Left ventricle myocardium inferior (tissue), 1 donor: Measurements from ENCODE around the gene DYNC1LI1. TPM values are rescaled to one million over a fixed set of nuclear protein-coding genes. Genes with fewer than 3 reads are reported as not detected.
"Not testable (repeated sequence)": the region's sequence is repeated elsewhere in the genome, so short reads cannot be mapped to it uniquely, and the experiment has no call there.

Experiments used
- DNase-seq: peaks from one replicate; pipeline ENCODE4 v3.0.0-alpha.2; 2020
- H3K27ac ChIP-seq: fragments of 200-600 bp; replicated peaks from 2 replicates; pipeline ENCODE4 v1.8.0; 2021
- H3K27me3 ChIP-seq: fragments of 200-600 bp; 2 replicates; pipeline ENCODE4 v1.8.0; 2021; ENCODE audit warnings: low read depth
- H3K36me3 ChIP-seq: fragments of 200-600 bp; 2 replicates; pipeline ENCODE4 v1.8.0; 2021
- H3K4me1 ChIP-seq: fragments of 200-600 bp; 2 replicates; pipeline ENCODE4 v1.8.0; 2021
- H3K4me3 ChIP-seq: fragments of 200-600 bp; 2 replicates; pipeline ENCODE4 v1.8.0; 2021; ENCODE audit warnings: mild to moderate bottlenecking, moderate library complexity
- H3K9me3 ChIP-seq: fragments of 200-600 bp; replicated peaks from 2 replicates; pipeline ENCODE4 v1.8.0; 2021
- intact Hi-C: fragments of 100-400 bp; cut with micrococcal nuclease; formaldehyde crosslinking; loops from one replicate; pipeline ENCODE4 v1.11.0; 2022
- total RNA-seq: library from RNA; stranded (reverse); fragmentation: NEBNext Ultra II Directional; extraction: Animal tissue kit (Norgen Biotek cat#: 25700); gene quantifications from one replicate; pipeline ENCODE4 v1.2.1, GENCODE V29; 2021
- TF ChIP-seq, protein P1 (sequence below): fragments of 200-600 bp; IDR thresholded peaks from 2 replicates; pipeline ENCODE4 v1.8.0; 2021; ENCODE audit warnings: antibody characterized with exemption, mild to moderate bottlenecking, borderline replicate concordance
- donor health status: DM: no; HTN: yes; CAD: no; lungs with severe emphysema.

Gene DYNC1LI1
- total RNA-seq, 1 donor from 2014 or later: 53.8 TPM

DNA sequence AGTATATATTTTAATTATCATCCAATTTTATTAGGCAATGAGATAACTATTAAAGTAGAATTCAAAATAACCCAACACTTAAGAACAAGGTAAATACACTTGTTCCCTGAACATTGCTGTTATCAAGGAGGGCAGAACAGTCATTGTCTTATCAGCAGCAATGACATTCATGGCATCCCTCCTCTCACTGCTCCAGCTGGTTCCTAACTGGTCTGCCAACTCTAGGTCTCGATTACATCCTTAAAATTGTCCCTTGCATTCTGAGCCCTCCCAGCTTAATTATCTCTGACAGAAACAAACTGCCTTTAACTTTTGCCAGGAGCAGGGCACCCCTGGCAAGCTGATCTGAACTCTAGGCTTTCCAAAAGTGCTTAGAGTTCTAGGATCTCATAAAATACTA is 14.0 kb upstream of the DYNC1LI1 start:
- Histone ChIP-seq H3K4me3 (no peak overlapping the region), H3K9me3 (no peaks in the 10 kb centered on the region), H3K27me3 (no peaks in the 10 kb centered on the region), H3K36me3 (no peaks in the 10 kb centered on the region), H3K4me1 (peaks cover 14% of the 10 kb centered on the region), H3K27ac (peak overlapping the region; percentile 59)
- DNase-seq: no peak
- TF ChIP-seq, protein P1, sequence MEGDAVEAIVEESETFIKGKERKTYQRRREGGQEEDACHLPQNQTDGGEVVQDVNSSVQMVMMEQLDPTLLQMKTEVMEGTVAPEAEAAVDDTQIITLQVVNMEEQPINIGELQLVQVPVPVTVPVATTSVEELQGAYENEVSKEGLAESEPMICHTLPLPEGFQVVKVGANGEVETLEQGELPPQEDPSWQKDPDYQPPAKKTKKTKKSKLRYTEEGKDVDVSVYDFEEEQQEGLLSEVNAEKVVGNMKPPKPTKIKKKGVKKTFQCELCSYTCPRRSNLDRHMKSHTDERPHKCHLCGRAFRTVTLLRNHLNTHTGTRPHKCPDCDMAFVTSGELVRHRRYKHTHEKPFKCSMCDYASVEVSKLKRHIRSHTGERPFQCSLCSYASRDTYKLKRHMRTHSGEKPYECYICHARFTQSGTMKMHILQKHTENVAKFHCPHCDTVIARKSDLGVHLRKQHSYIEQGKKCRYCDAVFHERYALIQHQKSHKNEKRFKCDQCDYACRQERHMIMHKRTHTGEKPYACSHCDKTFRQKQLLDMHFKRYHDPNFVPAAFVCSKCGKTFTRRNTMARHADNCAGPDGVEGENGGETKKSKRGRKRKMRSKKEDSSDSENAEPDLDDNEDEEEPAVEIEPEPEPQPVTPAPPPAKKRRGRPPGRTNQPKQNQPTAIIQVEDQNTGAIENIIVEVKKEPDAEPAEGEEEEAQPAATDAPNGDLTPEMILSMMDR: no peak
- intact Hi-C loops: no loop called here

DNA sequence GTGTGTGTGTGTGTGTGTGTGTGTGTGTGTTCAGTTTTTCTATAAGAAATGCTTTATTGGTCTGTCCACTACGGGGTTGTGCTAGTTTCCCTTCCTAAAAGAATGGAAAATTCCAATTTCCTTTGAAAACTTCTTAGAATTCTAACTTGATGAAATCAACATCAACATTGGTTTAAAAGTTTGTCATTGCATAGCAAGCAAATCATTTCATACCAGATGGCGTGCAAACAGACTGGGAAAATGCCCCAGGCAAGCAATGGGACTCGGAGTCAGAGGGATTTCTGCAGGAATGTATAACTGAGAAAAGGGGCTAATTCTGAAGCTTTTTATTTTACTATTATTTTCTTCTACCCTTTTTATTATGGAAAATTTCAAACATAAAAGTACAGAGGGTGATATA is 13.1 kb upstream of the DYNC1LI1 start:
- peaks cover 14% of the 10 kb centered on the region for H3K4me1 ChIP-seq
- H3K27me3 ChIP-seq: no peaks in the 10 kb centered on the region
- H3K4me3 ChIP-seq: no peak overlapping the region
- peak overlapping the region; percentile 59 for H3K27ac ChIP-seq
- H3K9me3 ChIP-seq: no peaks in the 10 kb centered on the region
- no peak for DNase-seq
- H3K36me3 ChIP-seq: no peaks in the 10 kb centered on the region
- intact Hi-C loops: no loop called here
- TF ChIP-seq, protein P1: no peak

DNA sequence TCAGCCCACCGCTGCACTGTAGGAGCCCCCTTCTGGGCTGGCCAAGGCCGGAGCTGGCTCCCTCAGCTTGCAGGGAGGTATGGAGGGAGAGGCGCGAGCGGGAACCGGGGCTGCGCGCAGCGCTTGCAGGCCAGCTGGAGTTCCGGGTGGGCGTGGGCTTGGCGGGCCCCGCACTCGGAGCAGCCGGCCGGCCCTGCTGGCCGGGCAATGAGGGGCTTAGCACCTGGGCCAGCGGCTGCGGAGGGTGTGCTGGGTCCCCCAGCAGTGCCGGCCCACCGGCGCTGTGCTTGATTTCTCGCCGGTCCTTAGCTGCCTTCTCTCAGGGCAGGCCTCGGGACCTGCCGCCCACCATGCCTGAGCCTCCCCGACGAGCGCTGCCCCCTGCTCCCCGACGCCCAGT is 8.0 kb upstream of the DYNC1LI1 start:
- H3K36me3 ChIP-seq, H3K4me3 ChIP-seq, H3K9me3 ChIP-seq, DNase-seq, H3K27me3 ChIP-seq, intact Hi-C loops: not testable (repeated sequence)
- peaks cover 35% of the 10 kb centered on the region for H3K4me1 ChIP-seq
- peak overlapping the region; percentile 85 for H3K27ac ChIP-seq

DNA sequence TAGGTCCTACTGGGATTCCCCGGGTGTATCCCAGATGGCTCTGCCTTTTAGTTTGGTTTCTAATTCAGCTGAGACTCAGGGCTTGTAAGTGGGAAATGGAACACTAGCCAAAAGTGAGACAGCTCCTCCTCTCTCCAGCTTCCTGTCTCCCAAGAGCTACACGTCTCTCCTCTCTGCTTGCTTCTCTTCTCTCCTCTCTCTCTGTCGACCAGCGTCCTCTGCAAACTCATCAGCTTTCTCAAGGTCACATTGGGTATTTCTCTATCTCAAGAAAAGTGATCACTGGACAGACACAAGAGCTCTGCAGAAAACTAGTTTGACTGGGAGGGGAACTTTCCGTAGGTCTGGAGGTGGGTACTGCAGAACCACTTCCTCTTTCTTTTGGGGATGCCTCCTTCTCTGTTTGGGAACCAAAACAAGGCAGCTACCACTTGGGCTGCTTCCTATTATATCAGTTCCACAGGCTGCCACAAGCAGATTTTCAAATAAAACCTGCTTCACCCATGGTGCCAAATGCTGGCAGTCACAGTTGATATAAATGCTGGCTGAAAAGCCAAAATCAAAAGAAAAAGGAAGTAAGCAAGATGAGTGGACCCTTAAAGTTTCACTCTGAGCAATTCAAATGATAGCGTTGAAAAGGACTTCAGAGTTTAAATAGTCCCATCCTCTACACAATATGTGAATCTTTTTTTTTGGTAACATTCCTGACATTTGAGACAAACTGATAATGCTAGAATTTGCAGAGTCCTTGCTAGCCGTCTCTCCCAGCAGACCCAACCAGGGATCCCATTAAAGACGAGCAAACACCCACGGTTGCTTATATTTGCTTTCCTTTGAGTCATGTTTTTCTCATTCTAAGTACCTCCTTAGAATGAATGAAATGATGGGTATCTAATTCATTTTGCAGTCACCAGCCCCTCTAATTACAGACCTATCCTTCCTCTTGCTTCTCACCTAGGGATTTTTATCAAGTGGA is 7.2 kb upstream of the DYNC1LI1 start:
- no peaks in the 10 kb centered on the region for H3K9me3 ChIP-seq
- intact Hi-C loops: no loop called here

DNA sequence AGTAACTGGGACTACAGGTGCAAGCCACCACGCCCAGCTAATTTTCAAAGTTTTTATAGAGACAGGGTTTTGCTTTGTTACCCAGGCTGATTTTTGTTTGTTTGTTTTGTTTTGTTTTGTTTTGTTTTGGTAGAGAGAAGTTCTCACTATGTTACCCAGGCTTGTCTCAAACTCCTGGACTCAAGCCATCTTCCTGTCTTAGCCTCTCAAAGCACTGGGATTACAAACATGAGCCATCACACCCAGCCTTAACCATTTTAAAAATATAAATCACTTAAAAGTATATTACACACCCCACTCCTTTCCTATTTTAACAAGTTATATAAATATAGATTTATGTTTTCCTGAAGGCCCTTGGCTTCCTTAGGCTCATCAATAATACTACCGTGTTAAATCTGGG is 6.5 kb upstream of the DYNC1LI1 start:
- H3K4me3 ChIP-seq: peak overlapping the region; percentile 47
- H3K4me1 ChIP-seq: peaks cover 35% of the 10 kb centered on the region
- intact Hi-C loops: no loop called here
- H3K27ac ChIP-seq: peak overlapping the region; percentile 85
- no peaks in the 10 kb centered on the region for H3K36me3 ChIP-seq
- H3K27me3 ChIP-seq: no peaks in the 10 kb centered on the region
- H3K9me3 ChIP-seq: no peaks in the 10 kb centered on the region
- no peak for DNase-seq
- TF ChIP-seq, protein P1: no peak

More for the DNA sequence above, 7.2 kb upstream of the DYNC1LI1 start:
- H3K36me3 ChIP-seq: no peaks in the 10 kb centered on the region
- H3K27me3 ChIP-seq: no peaks in the 10 kb centered on the region
- DNase-seq: no peak
- peak overlapping the region; percentile 85 for H3K27ac ChIP-seq
- TF ChIP-seq, protein P1: peak; percentile 12
- peak overlapping the region; percentile 47 for H3K4me3 ChIP-seq
- H3K4me1 ChIP-seq: peaks cover 32% of the 10 kb centered on the region
